Keratinocyte (primary cell): ENCODE measurements around the gene SLC22A14. TPM values are rescaled to one million over a fixed set of nuclear protein-coding genes. Genes with fewer than 3 reads are reported as not detected.

Source experiments
- DNase-seq: peaks from one replicate; pipeline ENCODE4 v3.0.0-alpha.2; 2011; ENCODE audit warnings: low read depth, missing footprints, low spot score
- FAIRE-seq: peaks from 2 replicates; lab custom pipeline; 2011; peaks lifted over from hg19 to GRCh38; lab: Jason Lieb, UNC
- H2AFZ ChIP-seq: 2 replicates; pipeline ENCODE4 v1.6.0; 2012; ENCODE audit warnings: low read length, control low read depth, inconsistent platforms; ENCODE audit not compliant: control insufficient read depth
- H3K27ac ChIP-seq: 2 replicates; pipeline ENCODE4 v1.5.1; 2011; ENCODE audit warnings: low read length; ENCODE audit not compliant: control insufficient read depth, insufficient read depth
- H3K27me3 ChIP-seq: 3 replicates; pipeline ENCODE4 v1.6.0; 2011; ENCODE audit warnings: low read length; ENCODE audit not compliant: control insufficient read depth, insufficient read depth; ENCODE audit errors: extremely low read depth
- H3K36me3 ChIP-seq, 2 experiments: 2 replicates in 1 of 2; 3 replicates in 1 of 2; pipeline ENCODE4 v1.5.1; 2011; ENCODE audit warnings: low read length in 2 of 2, mild to moderate bottlenecking in 1 of 2; ENCODE audit not compliant: control insufficient read depth in 2 of 2, insufficient read depth in 2 of 2; ENCODE audit errors: extremely low read depth in 1 of 2
- H3K4me1 ChIP-seq: 3 replicates; pipeline ENCODE4 v1.5.1; 2011; ENCODE audit warnings: low read length; ENCODE audit not compliant: control insufficient read depth, insufficient read depth; ENCODE audit errors: extremely low read depth
- H3K4me2 ChIP-seq: 3 replicates; pipeline ENCODE4 v1.6.0; 2011; ENCODE audit warnings: low read depth, low read length; ENCODE audit not compliant: control insufficient read depth, insufficient read depth; ENCODE audit errors: extremely low read depth
- H3K4me3 ChIP-seq, 3 experiments: fragments of 200-600 bp in 1 of 3; sonication (generic) in 1 of 3; 2 replicates in 2 of 3; 3 replicates in 1 of 3; pipeline ENCODE4 v1.5.1; 2011 to 2016; ENCODE audit warnings: low read length in 3 of 3, mild to moderate bottlenecking in 3 of 3, control low read depth in 2 of 3, inconsistent platforms in 1 of 3, low read depth in 1 of 3, mixed read lengths in 1 of 3, mixed run types in 1 of 3, moderate library complexity in 1 of 3; ENCODE audit not compliant: control insufficient read depth in 2 of 3, insufficient read depth in 2 of 3; ENCODE audit errors: extremely low read depth in 1 of 3
- H3K79me2 ChIP-seq: 2 replicates; pipeline ENCODE4 v1.6.0; 2012; ENCODE audit warnings: low read length; ENCODE audit not compliant: control insufficient read depth, insufficient read depth
- H3K9ac ChIP-seq: 3 replicates; pipeline ENCODE4 v1.6.0; 2011; ENCODE audit warnings: low read length; ENCODE audit not compliant: control insufficient read depth, insufficient read depth; ENCODE audit errors: extremely low read depth
- H3K9me1 ChIP-seq: 3 replicates; pipeline ENCODE4 v1.6.0; 2011; ENCODE audit warnings: low read length; ENCODE audit not compliant: control insufficient read depth, insufficient read depth; ENCODE audit errors: extremely low read depth
- H3K9me3 ChIP-seq: 2 replicates; pipeline ENCODE4 v1.5.1; 2012; ENCODE audit warnings: low read depth, low read length; ENCODE audit not compliant: control insufficient read depth
- H4K20me1 ChIP-seq: 3 replicates; pipeline ENCODE4 v1.6.0; 2011; ENCODE audit warnings: low read length; ENCODE audit not compliant: control insufficient read depth, insufficient read depth; ENCODE audit errors: extremely low read depth
- CTCF ChIP-seq, 3 experiments: IDR thresholded peaks in 1 of 3; conservative IDR thresholded peaks in 1 of 3; optimal IDR thresholded peaks in 1 of 3; 2 replicates in 2 of 3; 3 replicates in 1 of 3; pipeline versions ENCODE3 to v1.5.1; 2011; ENCODE audit warnings: low read length in 3 of 3, mild to moderate bottlenecking in 3 of 3, moderate library complexity in 2 of 3, control low read depth in 1 of 3, inconsistent platforms in 1 of 3; ENCODE audit not compliant: insufficient read depth in 2 of 3; ENCODE audit errors: extremely low read depth in 1 of 3
- EZH2 ChIP-seq: IDR thresholded peaks from one replicate; pipeline ENCODE4 v1.6.1; 2012; ENCODE audit warnings: inconsistent platforms, mild to moderate bottlenecking, low read length, moderate library complexity
- dilution Hi-C: fragments of 300-500 bp; cut with MboI; formaldehyde crosslinking; loops from one replicate; pipeline ENCODE4 v1.7.0; 2020; ENCODE audit warnings: low sequenced_read_pairs; ENCODE audit not compliant: extremely low pct_ligation_motif_present
- polyA plus RNA-seq, 5 experiments: library from polyadenylated mRNA; depleted of rRNA in 3 of 5; stranded (reverse) in 3 of 5; stranded (forward) in 1 of 5; unstranded in 1 of 5; fragments of >200 nt; gene quantifications; 1 replicate in 1 of 5; 2 replicates in 3 of 5; 3 replicates in 1 of 5; pipeline versions ENCODE4 v1.2.1 to v1.2.3, GENCODE V29; 2011 to 2012; ENCODE audit warnings: missing spikeins in 2 of 5, low read depth in 1 of 5, low replicate concordance in 1 of 5

SLC22A14 gene
- polyA plus RNA-seq, 1 donor (not counting 4 experiments of a cell fraction or from before 2014, with no cell fraction given) = 0.20 TPM

- Histone ChIP-seq H3K4me1 (no peaks in the 10 kb centered on the region), H3K9me1 (no peaks in the 10 kb centered on the region), H3K9me3 (no peaks in the 10 kb centered on the region), H3K27ac (no peak overlapping the region), H3K36me3 (peaks cover 3 to 23% of the 10 kb centered on the region in 2 experiments), H3K4me2 (no peak overlapping the region), H3K27me3 (no peaks in the 10 kb centered on the region), H3K9ac (no peak overlapping the region), H3K79me2 (no peaks in the 10 kb centered on the region), H2AFZ (no peak overlapping the region), H3K4me3 (no peak overlapping the region), H4K20me1 (no peaks in the 10 kb centered on the region)
- dilution Hi-C loops = no loop called here
- TF ChIP-seq CTCF (optimal IDR thresholded peaks at IDR 0.05 in 1 of 3, IDR thresholded peaks at IDR 0.05 in 1 of 3, conservative IDR thresholded peaks at IDR 0.05 in 1 of 3; ENCODE audit: extremely low read depth in 1 of 3, insufficient read depth in 2 of 3, low read length in 3 of 3) (no peak), EZH2 (no peak)
- FAIRE-seq (no peak), DNase-seq (no peak)
Observed at GRCh38 chr3:38276081-38276916, 5.8 kb upstream of the SLC22A14 start.

GRCh38 chr3:38276917-38277630 lies 5.0 kb upstream of the SLC22A14 start:
- DNase-seq (no peak), FAIRE-seq (no peak)
- H3K9me1 ChIP-seq = no peaks in the 10 kb centered on the region
- no peak overlapping the region for H3K9ac ChIP-seq
- no peak overlapping the region for H3K27ac ChIP-seq
- no peak overlapping the region for H3K4me3 ChIP-seq
- peaks cover 0 to 22% of the 10 kb centered on the region in 2 experiments for H3K36me3 ChIP-seq
- no peaks in the 10 kb centered on the region for H3K4me1 ChIP-seq
- no peak for TF ChIP-seq CTCF (optimal IDR thresholded peaks at IDR 0.05 in 1 of 3, IDR thresholded peaks at IDR 0.05 in 1 of 3, conservative IDR thresholded peaks at IDR 0.05 in 1 of 3; ENCODE audit: extremely low read depth in 1 of 3, insufficient read depth in 2 of 3, low read length in 3 of 3)
- TF ChIP-seq EZH2 = no peak
- H3K27me3 ChIP-seq = no peaks in the 10 kb centered on the region
- H4K20me1 ChIP-seq = no peaks in the 10 kb centered on the region
- no peak overlapping the region for H3K4me2 ChIP-seq
- no peak overlapping the region for H2AFZ ChIP-seq
- no peaks in the 10 kb centered on the region for H3K9me3 ChIP-seq
- no peaks in the 10 kb centered on the region for H3K79me2 ChIP-seq
- dilution Hi-C loops = no loop called here
